Left lung (tissue), 10 donors: ENCODE results near the gene TANC1. TPM values are rescaled to one million over a fixed set of nuclear protein-coding genes. Genes with fewer than 3 reads are reported as not detected.

ENCODE experiments used
- ATAC-seq: fragments of 200-7000 bp; cut with Tn5 transposase; one replicate; pipeline ENCODE4 v1.9.1; 2020; ENCODE audit warnings: moderate library complexity
- DNase-seq, 4 donors: peaks; one replicate each; pipeline ENCODE4 v3.0.0-alpha.2; 2013 to 2020
- H3K27ac ChIP-seq, 2 donors: fragments of 200-600 bp; sonication (generic) in 1 of 2; one replicate each; pipeline versions ENCODE4 v1.5.0 to v1.8.0; 2020 to 2021
- H3K27me3 ChIP-seq, 2 donors: fragments of 200-600 bp; sonication (generic) in 1 of 2; one replicate each; pipeline versions ENCODE4 v1.5.0 to v1.8.0; 2020 to 2021
- H3K36me3 ChIP-seq, 2 donors: fragments of 200-600 bp; sonication (generic) in 1 of 2; one replicate each; pipeline versions ENCODE4 v1.5.0 to v1.8.0; 2020 to 2021
- H3K4me1 ChIP-seq, 2 donors: fragments of 200-600 bp; one replicate each; pipeline ENCODE4 v1.8.0; 2021
- H3K4me3 ChIP-seq, 2 donors: fragments of 200-600 bp; sonication (generic) in 1 of 2; one replicate each; pipeline versions ENCODE4 v1.5.0 to v1.8.0; 2020 to 2021; ENCODE audit warnings: mild to moderate bottlenecking in 1 of 2
- H3K9me3 ChIP-seq, 2 donors: fragments of 200-600 bp; sonication (generic) in 1 of 2; one replicate each; pipeline versions ENCODE4 v1.5.0 to v1.8.0; 2020 to 2021
- intact Hi-C, 2 donors: fragments of 100-400 bp; cut with DNase I; formaldehyde crosslinking; loops; one replicate each; pipeline versions ENCODE4 v1.11.2 to v1.14.2; 2022
- polyA plus RNA-seq, 6 donors: library from polyadenylated mRNA; unstranded; fragments of 120-200 nt; gene quantifications; one replicate each; pipeline ENCODE4 v1.2.1, GENCODE V29; 2013; ENCODE audit not compliant: insufficient read length in 6 of 6
- total RNA-seq, 2 donors: library from RNA; stranded (reverse); fragmentation: NEBNext Ultra II Directional; extraction: Animal tissue kit (Norgen Biotek cat#: 25700); gene quantifications; one replicate each; pipeline ENCODE4 v1.2.1, GENCODE V29; 2021
- TF ChIP-seq, protein P1 (sequence below), 2 donors: fragments of 200-600 bp; sonication (generic) in 1 of 2; IDR thresholded peaks; one replicate each; pipeline versions ENCODE4 v1.5.0 to v1.8.0; 2021; ENCODE audit warnings: antibody characterized with exemption in 2 of 2
- donor health status: DM: no; HTN: yes; CAD: no.
- donor health status: DM: no; HTN: no; CAD: no.

The TANC1 gene
- total and polyA plus RNA-seq, 8 donors: 40.1 to 76.6 (median 53.3) TPM

DNA sequence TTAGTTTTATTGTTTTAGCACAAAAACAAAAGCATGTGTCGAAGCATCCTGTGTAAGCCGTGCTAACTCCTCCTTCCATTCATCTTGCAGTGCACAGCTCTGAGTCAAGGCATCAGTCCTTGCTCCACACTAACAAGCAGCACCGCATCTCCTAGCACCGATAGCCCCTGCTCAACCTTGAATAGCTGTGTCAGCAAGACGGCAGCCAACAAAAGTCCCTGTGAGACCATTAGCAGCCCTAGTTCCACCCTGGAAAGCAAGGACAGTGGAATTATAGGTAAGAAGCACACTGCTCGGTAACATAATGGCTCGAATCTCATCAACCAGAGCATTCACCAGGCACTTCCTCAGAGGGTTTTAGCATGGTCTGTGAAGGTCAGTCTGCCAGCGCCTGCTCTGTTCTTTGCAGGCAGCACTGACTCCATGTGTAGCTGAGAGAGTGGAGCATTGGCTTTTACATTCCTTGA is 181.9 kb downstream of the TANC1 start:
- no peaks in the 10 kb centered on the region for H3K9me3 ChIP-seq
- no peaks in the 10 kb centered on the region for H3K27me3 ChIP-seq
- H3K4me3 ChIP-seq: no peak overlapping the region
- peaks cover 23 to 53% of the 10 kb centered on the region in 2 donors for H3K4me1 ChIP-seq
- intact Hi-C loops: no loop called here
- no peak overlapping the region for H3K27ac ChIP-seq
- H3K36me3 ChIP-seq: no peaks in the 10 kb centered on the region
- ATAC-seq: no peak
- TF ChIP-seq, protein P1, sequence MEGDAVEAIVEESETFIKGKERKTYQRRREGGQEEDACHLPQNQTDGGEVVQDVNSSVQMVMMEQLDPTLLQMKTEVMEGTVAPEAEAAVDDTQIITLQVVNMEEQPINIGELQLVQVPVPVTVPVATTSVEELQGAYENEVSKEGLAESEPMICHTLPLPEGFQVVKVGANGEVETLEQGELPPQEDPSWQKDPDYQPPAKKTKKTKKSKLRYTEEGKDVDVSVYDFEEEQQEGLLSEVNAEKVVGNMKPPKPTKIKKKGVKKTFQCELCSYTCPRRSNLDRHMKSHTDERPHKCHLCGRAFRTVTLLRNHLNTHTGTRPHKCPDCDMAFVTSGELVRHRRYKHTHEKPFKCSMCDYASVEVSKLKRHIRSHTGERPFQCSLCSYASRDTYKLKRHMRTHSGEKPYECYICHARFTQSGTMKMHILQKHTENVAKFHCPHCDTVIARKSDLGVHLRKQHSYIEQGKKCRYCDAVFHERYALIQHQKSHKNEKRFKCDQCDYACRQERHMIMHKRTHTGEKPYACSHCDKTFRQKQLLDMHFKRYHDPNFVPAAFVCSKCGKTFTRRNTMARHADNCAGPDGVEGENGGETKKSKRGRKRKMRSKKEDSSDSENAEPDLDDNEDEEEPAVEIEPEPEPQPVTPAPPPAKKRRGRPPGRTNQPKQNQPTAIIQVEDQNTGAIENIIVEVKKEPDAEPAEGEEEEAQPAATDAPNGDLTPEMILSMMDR (IDR thresholded peaks at IDR 0.05): no peak
- DNase-seq: no peak

DNA sequence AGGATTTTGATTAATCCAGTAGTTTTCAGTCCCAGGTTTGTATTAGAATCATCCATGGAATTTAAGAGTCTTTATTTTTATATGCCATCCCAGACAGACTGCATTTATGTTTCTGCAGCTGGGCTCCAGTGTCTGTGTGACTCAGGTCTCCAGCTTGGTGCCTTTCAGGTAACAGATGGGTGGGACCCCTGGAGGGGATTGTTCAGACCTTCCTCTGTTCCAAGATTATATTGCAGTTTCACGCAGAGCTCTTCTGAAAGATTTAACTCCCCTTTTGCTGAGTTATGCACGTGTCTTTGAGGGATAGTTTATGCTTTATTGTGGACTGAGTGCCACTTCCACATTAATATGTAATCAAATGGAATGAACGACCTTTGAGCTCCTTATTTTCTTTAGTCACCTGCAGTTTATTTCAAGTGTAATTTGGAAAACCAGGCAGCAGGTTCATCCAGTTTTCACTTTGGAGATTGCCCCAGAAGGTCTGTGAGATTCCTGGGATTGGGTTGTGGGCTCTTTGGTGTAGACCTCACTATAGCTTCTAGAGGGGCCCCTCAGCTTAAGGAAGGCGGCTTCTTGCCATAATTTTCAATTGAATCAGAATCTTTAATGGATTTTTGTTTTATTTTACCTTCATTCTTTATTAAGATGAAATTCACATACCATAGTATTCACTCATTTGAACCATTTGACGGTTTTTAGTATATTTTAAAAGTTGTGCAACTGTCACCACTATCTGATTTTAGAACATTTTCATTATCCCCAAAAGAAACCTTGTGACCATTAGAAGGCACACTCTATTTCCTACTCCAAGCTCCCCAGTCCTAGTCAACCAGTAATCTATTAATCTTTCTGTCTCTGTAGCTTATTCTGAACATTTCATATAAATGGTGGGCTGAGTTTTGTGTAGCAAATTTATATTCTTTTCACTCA is 183.0 kb downstream of the TANC1 start:
- Histone ChIP-seq H3K4me1 (peaks cover 27 to 54% of the 10 kb centered on the region in 2 donors), H3K4me3 (no peak overlapping the region), H3K27ac (peak overlapping the region in 1 of 2 donors; percentile 28), H3K9me3 (no peaks in the 10 kb centered on the region), H3K36me3 (no peaks in the 10 kb centered on the region), H3K27me3 (no peaks in the 10 kb centered on the region)
- TF ChIP-seq, protein P1 (IDR thresholded peaks at IDR 0.05): no peak
- intact Hi-C loops: no loop called here
- DNase-seq: peak in 1 of 4 donors; percentile 35
- no peak for ATAC-seq

GRCh38 chr2:159152128-159152778 is 183.8 kb downstream of the TANC1 start:
- H3K27me3 ChIP-seq: no peaks in the 10 kb centered on the region
- H3K36me3 ChIP-seq: no peaks in the 10 kb centered on the region
- intact Hi-C loops: no loop called here
- H3K27ac ChIP-seq: peak overlapping the region; percentile 28 to 55
- no peak overlapping the region for H3K4me3 ChIP-seq
- ATAC-seq (no peak), DNase-seq (no peak)
- H3K4me1 ChIP-seq: peaks cover 24 to 53% of the 10 kb centered on the region in 2 donors
- TF ChIP-seq, protein P1 (IDR thresholded peaks at IDR 0.05): no peak
- H3K9me3 ChIP-seq: no peaks in the 10 kb centered on the region

- TF ChIP-seq, protein P1 (IDR thresholded peaks at IDR 0.05): no peak
- Histone ChIP-seq H3K27ac (peak overlapping the region; percentile 11 to 55), H3K36me3 (no peaks in the 10 kb centered on the region), H3K9me3 (no peaks in the 10 kb centered on the region), H3K4me3 (no peak overlapping the region), H3K4me1 (peaks cover 29 to 51% of the 10 kb centered on the region in 2 donors), H3K27me3 (no peaks in the 10 kb centered on the region)
- no peak for ATAC-seq
- no peak for DNase-seq
- intact Hi-C loops: no loop called here
These were observed 184.6 kb downstream of the TANC1 start for GRCh38 chr2:159153063-159153462.

DNA sequence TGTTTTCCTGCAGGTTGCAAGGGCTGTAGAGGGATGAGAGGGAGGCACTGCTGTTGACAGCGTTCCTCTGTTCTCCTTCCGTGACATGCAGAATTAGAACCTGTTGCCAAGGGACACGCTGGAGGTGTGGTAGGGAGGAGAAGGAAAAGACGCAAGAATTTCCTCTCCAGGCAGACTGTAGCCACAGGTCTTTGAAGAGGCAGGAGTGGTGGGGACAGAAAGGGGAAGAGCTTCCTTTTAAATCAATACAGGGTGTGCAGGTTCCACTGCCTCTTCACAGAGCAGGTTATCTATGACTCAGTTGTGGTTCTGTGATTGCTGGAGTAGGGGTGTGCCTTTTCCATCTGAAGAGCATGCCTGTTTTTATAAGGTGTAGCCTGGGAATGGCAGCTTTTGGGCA is 185.0 kb downstream of the TANC1 start:
- ATAC-seq (peak; percentile 71), DNase-seq (peak in 1 of 4 donors; percentile 49)
- H3K4me3 ChIP-seq: no peak overlapping the region
- intact Hi-C loops: no loop called here
- TF ChIP-seq, protein P1 (IDR thresholded peaks at IDR 0.05): no peak
- H3K36me3 ChIP-seq: no peaks in the 10 kb centered on the region
- H3K9me3 ChIP-seq: no peaks in the 10 kb centered on the region
- H3K27me3 ChIP-seq: no peaks in the 10 kb centered on the region
- H3K4me1 ChIP-seq: peaks cover 29 to 51% of the 10 kb centered on the region in 2 donors
- peak overlapping the region; percentile 11 to 55 for H3K27ac ChIP-seq
